Measurements from ENCODE around the gene FCMR. TPM values are rescaled to one million over a fixed set of nuclear protein-coding genes. Genes with fewer than 3 reads are reported as not detected.

The FCMR gene
- polyA plus RNA-seq, 1 experiment = 1.1 TPM

Other genes starting within 250 kb of the FCMR start
- gene MAPKAPK2, start 237.0 kb downstream of the FCMR start, polyA plus RNA-seq (2011; rRNA removed) = 64.9 and 76.2 TPM in 2 replicates
- 0.07 TPM in 1 of 2 replicates, not detected in the other for gene IL19, start 151.2 kb downstream of the FCMR start, polyA plus RNA-seq (2011; rRNA removed)
- not detected in 2 replicates for gene IL10, start 149.4 kb downstream of the FCMR start, polyA plus RNA-seq (2011; rRNA removed)
- gene IL20, start 56.3 kb downstream of the FCMR start, polyA plus RNA-seq (2011; rRNA removed) = not detected in 2 replicates
- 0.60 and 0.73 TPM in 2 replicates for gene IL24, start 24.5 kb downstream of the FCMR start, polyA plus RNA-seq (2011; rRNA removed)
- not detected in 2 replicates for gene PIGR, start 24.5 kb upstream of the FCMR start, polyA plus RNA-seq (2011; rRNA removed)
- gene FCAMR, start 48.5 kb upstream of the FCMR start, polyA plus RNA-seq (2011; rRNA removed) = not detected in 2 replicates
- not detected in 2 replicates for gene C1orf116, start 110.8 kb upstream of the FCMR start, polyA plus RNA-seq (2011; rRNA removed)
- gene YOD1, start 129.3 kb upstream of the FCMR start, polyA plus RNA-seq (2011; rRNA removed) = 2.5 and 3.2 TPM in 2 replicates
- 1.7 TPM in 2 replicates for gene PFKFB2, start 131.3 kb upstream of the FCMR start, polyA plus RNA-seq (2011; rRNA removed)
- gene C4BPB, start 166.9 kb upstream of the FCMR start, polyA plus RNA-seq (2011; rRNA removed) = not detected in 2 replicates
- gene C4BPA, start 182.3 kb upstream of the FCMR start, polyA plus RNA-seq (2011; rRNA removed) = not detected in 2 replicates

Data from AG04450 (cell line).